Cardiac fibroblast (primary cell): Measurements from ENCODE around the gene ZNF503.
A peak's percentile ranks its signal among the peaks of the same experiment; 100 is the strongest.

Source experiments
- DNase-seq, 2 donors: peaks; one replicate each; pipeline versions ENCODE4 v3.0.0 to v3.0.0-alpha.2; 2010; ENCODE audit warnings: low read depth in 2 of 2
- H3K4me3 ChIP-seq, 2 donors: replicated peaks in 1 of 2; 1 replicate in 1 of 2; 2 replicates in 1 of 2; pipeline ENCODE4 v1.5.1; 2011; ENCODE audit warnings: low read depth in 2 of 2, low read length in 2 of 2, mild to moderate bottlenecking in 2 of 2, moderate library complexity in 1 of 2
- TF ChIP-seq, protein P1 (sequence below): IDR thresholded peaks from one replicate; pipeline ENCODE4 v1.5.1; 2011; ENCODE audit warnings: low read depth, mild to moderate bottlenecking, low read length, inconsistent platforms

ZNF503 gene, protein sequence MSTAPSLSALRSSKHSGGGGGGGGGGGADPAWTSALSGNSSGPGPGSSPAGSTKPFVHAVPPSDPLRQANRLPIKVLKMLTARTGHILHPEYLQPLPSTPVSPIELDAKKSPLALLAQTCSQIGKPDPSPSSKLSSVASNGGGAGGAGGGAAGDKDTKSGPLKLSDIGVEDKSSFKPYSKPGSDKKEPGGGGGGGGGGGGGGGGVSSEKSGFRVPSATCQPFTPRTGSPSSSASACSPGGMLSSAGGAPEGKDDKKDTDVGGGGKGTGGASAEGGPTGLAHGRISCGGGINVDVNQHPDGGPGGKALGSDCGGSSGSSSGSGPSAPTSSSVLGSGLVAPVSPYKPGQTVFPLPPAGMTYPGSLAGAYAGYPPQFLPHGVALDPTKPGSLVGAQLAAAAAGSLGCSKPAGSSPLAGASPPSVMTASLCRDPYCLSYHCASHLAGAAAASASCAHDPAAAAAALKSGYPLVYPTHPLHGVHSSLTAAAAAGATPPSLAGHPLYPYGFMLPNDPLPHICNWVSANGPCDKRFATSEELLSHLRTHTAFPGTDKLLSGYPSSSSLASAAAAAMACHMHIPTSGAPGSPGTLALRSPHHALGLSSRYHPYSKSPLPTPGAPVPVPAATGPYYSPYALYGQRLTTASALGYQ

GRCh38 chr10:75401569-75402485 is at the start of gene ZNF503:
Gene ZNF503, minus strand, starts transcription at chr10:75401764. Its CDS starts 345 bp downstream, at chr10:75401419.
- TF ChIP-seq, protein P1, sequence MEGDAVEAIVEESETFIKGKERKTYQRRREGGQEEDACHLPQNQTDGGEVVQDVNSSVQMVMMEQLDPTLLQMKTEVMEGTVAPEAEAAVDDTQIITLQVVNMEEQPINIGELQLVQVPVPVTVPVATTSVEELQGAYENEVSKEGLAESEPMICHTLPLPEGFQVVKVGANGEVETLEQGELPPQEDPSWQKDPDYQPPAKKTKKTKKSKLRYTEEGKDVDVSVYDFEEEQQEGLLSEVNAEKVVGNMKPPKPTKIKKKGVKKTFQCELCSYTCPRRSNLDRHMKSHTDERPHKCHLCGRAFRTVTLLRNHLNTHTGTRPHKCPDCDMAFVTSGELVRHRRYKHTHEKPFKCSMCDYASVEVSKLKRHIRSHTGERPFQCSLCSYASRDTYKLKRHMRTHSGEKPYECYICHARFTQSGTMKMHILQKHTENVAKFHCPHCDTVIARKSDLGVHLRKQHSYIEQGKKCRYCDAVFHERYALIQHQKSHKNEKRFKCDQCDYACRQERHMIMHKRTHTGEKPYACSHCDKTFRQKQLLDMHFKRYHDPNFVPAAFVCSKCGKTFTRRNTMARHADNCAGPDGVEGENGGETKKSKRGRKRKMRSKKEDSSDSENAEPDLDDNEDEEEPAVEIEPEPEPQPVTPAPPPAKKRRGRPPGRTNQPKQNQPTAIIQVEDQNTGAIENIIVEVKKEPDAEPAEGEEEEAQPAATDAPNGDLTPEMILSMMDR = peak; percentile 38
- DNase-seq = peak; percentile 97 to 99
- peak within 1 kb of the TSS; percentile 95 to 99 for H3K4me3 ChIP-seq

- TF ChIP-seq, protein P1 = no peak
- no peak overlapping the region for H3K4me3 ChIP-seq
Observed at GRCh38 chr10:75450644-75451640, 49.4 kb upstream of the ZNF503 start.

DNA sequence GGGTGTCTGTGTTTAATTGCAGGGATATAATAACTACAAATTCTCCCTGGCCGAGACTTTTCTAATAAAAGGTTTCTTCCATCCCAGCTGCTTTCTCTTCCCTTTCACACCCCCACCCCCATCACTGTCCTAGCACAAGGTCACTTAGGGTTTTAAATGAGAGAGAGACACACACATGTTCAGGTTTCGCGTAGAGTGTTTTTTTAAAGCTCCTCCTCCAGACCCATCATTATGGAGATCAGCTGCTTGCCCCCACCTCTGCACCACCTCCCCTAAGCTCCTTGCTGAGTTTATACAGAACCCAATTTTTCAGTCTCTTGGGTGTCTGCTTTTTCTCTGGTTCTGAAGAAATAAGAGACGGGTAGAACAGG is 48.5 kb upstream of the ZNF503 start:
- TF ChIP-seq, protein P1 = no peak
- no peak for DNase-seq
- no peak overlapping the region for H3K4me3 ChIP-seq

More at GRCh38 chr10:75450644-75451640, 49.4 kb upstream of the ZNF503 start:
- no peak for DNase-seq

- no peak for DNase-seq
- TF ChIP-seq, protein P1 = no peak
- H3K4me3 ChIP-seq = no peak overlapping the region
Observed at GRCh38 chr10:75449382-75450074, 48.0 kb upstream of the ZNF503 start.

GRCh38 chr10:75448166-75448565 is 46.6 kb upstream of the ZNF503 start:
- no peak overlapping the region for H3K4me3 ChIP-seq
- TF ChIP-seq, protein P1 = no peak
- DNase-seq = no peak
